K562 (cell line): ENCODE data around the gene TNK2. TPM values are rescaled to one million over a fixed set of nuclear protein-coding genes. Genes with fewer than 3 reads are reported as not detected.

ENCODE experiments used
- CBX5 ChIP-seq: IDR thresholded peaks from 2 replicates; pipeline ENCODE4 v1.6.1; 2014; ENCODE audit warnings: low read depth, borderline replicate concordance
- CC2D1A ChIP-seq: fragments of 450-650 bp; IDR thresholded peaks from 2 replicates; pipeline ENCODE4 v1.6.1; 2017; ENCODE audit warnings: mild to moderate bottlenecking
- DPF2 ChIP-seq: fragments of 450-650 bp; IDR thresholded peaks from 2 replicates; pipeline ENCODE4 v1.6.1; 2016
- KHSRP ChIP-seq: fragments of 450-650 bp; IDR thresholded peaks from 2 replicates; pipeline ENCODE4 v1.6.1; 2017
- MCM2 ChIP-seq: fragments of 450-650 bp; IDR thresholded peaks from 2 replicates; pipeline ENCODE4 v1.6.1; 2017; ENCODE audit warnings: low read depth, mild to moderate bottlenecking
- MCM7 ChIP-seq, 2 experiments: fragments of 450-650 bp; IDR thresholded peaks; 2 replicates each; pipeline ENCODE4 v1.6.1; 2016 to 2018
- NCOA1 ChIP-seq: fragments of 450-650 bp; IDR thresholded peaks from 2 replicates; pipeline ENCODE4 v1.6.1; 2016; ENCODE audit warnings: low read depth
- NCOA6 ChIP-seq: fragments of 450-650 bp; IDR thresholded peaks from 2 replicates; pipeline ENCODE4 v1.6.1; 2017; ENCODE audit warnings: mild to moderate bottlenecking
- NONO ChIP-seq, 2 experiments: fragments of 200-400 bp in 1 of 2; fragments of 450-650 bp in 1 of 2; formaldehyde crosslinking in 1 of 2; IDR thresholded peaks; 2 replicates each; pipeline ENCODE4 v1.6.1; 2017; ENCODE audit warnings: low read depth in 2 of 2, mild to moderate bottlenecking in 2 of 2, moderate library complexity in 2 of 2, low read length in 1 of 2
- PHF20 ChIP-seq: fragments of 450-650 bp; IDR thresholded peaks from 2 replicates; pipeline ENCODE4 v1.6.1; 2018; ENCODE audit not compliant: partially characterized antibody
- RAD51 ChIP-seq: fragments of 450-650 bp; IDR thresholded peaks from 2 replicates; pipeline ENCODE4 v1.7.1; 2016; ENCODE audit warnings: low read depth, mild to moderate bottlenecking, borderline replicate concordance
- SMARCB1 ChIP-seq: IDR thresholded peaks from 2 replicates; pipeline ENCODE4 v1.6.1; 2011; ENCODE audit warnings: improper control_type of control experiment, low read depth; ENCODE audit not compliant: insufficient read length
- SP1 ChIP-seq: sonication (generic); formaldehyde crosslinking; IDR thresholded peaks from 2 replicates; pipeline ENCODE4 v1.8.1; 2022; ENCODE audit warnings: mild to moderate bottlenecking, missing genetic modification reagents
- U2AF1 ChIP-seq: fragments of 200-400 bp; formaldehyde crosslinking; optimal IDR thresholded peaks from 2 replicates; pipeline ENCODE3; 2017; ENCODE audit warnings: mild to moderate bottlenecking, low read depth, low read length, moderate library complexity
- ZNF124 ChIP-seq: sonication (generic); formaldehyde crosslinking; IDR thresholded peaks from 2 replicates; pipeline ENCODE4 v1.8.1; 2022; ENCODE audit warnings: missing genetic modification reagents
- ZNF445 ChIP-seq: fragments of 250-450 bp; sonication (Bioruptor Pico); IDR thresholded peaks from 2 replicates; pipeline ENCODE4 v1.4.0; 2020; ENCODE audit warnings: low read depth, mild to moderate bottlenecking, moderate library complexity
- polyA plus RNA-seq, 8 experiments: library from polyadenylated mRNA; depleted of rRNA in 4 of 8; stranded (reverse) in 5 of 8; unstranded in 3 of 8; fragments of >200 nt; fragmentation: Nextera tagmentation in 2 of 8; fragmentation: Illumina TruSeq in 1 of 8; extraction: Ambion mirVana in 2 of 8; extraction: Trizol in 1 of 8; gene quantifications; 2 replicates each; pipeline versions ENCODE4 v1.2.1 to v1.2.3, GENCODE V29; 2011 to 2014; ENCODE audit warnings: inconsistent platforms in 1 of 8, missing spikeins in 1 of 8
- total RNA-seq, 7 experiments: library from RNA; depleted of rRNA in 6 of 7; stranded (reverse); fragments of >200 nt in 6 of 7; fragmentation: Illumina TruSeq in 2 of 7; extraction: Trizol in 2 of 7; gene quantifications; 2 replicates each; pipeline versions ENCODE4 v1.2.1 to v1.2.3, GENCODE V29; 2011 to 2021; ENCODE audit warnings: low replicate concordance in 1 of 7
- TF ChIP-seq, protein P1 (sequence below): sonication (generic); formaldehyde crosslinking; IDR thresholded peaks from 2 replicates; pipeline ENCODE4 v1.8.1; 2022; ENCODE audit warnings: missing genetic modification reagents
- TF ChIP-seq, protein P2 (sequence below): sonication (generic); formaldehyde crosslinking; IDR thresholded peaks from 2 replicates; pipeline ENCODE4 v1.8.1; 2023; ENCODE audit warnings: mild to moderate bottlenecking, missing genetic modification reagents, moderate library complexity
- TF ChIP-seq, protein P3 (sequence below): sonication (generic); IDR thresholded peaks from 2 replicates; pipeline ENCODE4 v1.6.1; 2016
- TF ChIP-seq, protein P4 (sequence below), 2 experiments: IDR thresholded peaks in 1 of 2; conservative IDR thresholded peaks in 1 of 2; 2 replicates each; pipeline ENCODE4 v1.6.1; 2016; ENCODE audit warnings: low read depth in 2 of 2, mild to moderate bottlenecking in 1 of 2, missing compliant biosample characterization in 1 of 2, missing genetic modification characterization in 1 of 2, moderate library complexity in 1 of 2
- TF ChIP-seq, protein P5 (sequence below): sonication (generic); formaldehyde crosslinking; IDR thresholded peaks from 2 replicates; pipeline ENCODE4 v1.8.0; 2022; ENCODE audit warnings: missing genetic modification reagents, mild to moderate bottlenecking, moderate library complexity, borderline replicate concordance

TNK2 gene
- total and polyA plus RNA-seq, 9 of the 15 experiments (the other 6 are each of a cell fraction or from before 2014, with no cell fraction given) = 0.03 to 33.8 (median 6.5) TPM

DNA sequence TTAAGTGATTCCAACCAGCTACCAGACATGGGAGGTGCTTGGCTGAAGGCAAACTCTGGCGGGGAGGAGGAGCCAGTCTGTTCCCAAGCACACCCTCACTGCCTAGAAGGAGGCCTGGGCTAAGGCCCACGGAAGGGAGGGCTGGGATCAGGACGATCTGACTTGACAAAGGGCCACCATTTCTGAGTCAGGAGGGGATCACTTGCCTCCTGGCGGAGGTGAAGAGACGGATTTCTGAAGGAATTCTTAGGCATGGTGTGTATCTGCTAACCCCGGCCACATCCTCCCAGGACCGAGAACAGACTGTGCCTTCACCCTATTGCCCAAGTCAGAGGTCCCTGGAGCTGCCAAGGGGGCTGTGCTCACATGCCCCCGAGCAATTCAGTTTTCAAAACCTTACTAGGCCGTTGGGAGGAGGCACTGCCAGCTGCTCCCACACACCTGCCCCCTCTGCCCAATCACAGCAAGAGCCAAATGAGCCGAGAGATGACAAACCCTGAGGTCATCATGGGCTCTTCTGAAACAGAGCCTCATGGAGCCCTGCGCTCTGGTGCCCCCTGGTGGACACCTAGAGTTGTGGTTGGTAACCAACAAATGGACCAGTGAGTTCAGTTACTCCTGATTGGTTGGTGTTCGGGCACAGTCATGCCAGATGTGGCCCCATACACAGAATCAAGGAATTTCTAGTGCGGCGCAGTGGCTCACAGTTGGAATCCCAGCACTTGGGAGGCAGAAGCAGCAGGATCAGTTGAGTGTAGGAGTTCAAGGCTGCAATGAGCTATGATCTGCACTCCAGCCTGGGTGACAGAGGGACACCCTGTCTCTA lies 6.5 kb upstream of the TNK2 start (continued):
- TF ChIP-seq, protein P1, sequence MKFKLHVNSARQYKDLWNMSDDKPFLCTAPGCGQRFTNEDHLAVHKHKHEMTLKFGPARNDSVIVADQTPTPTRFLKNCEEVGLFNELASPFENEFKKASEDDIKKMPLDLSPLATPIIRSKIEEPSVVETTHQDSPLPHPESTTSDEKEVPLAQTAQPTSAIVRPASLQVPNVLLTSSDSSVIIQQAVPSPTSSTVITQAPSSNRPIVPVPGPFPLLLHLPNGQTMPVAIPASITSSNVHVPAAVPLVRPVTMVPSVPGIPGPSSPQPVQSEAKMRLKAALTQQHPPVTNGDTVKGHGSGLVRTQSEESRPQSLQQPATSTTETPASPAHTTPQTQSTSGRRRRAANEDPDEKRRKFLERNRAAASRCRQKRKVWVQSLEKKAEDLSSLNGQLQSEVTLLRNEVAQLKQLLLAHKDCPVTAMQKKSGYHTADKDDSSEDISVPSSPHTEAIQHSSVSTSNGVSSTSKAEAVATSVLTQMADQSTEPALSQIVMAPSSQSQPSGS (CRISPR knock-in tag) = no peak
- TF ChIP-seq MCM7 (IDR thresholded peaks at IDR 0.05) (no peak), SMARCB1 (no peak), NONO (IDR thresholded peaks at IDR 0.05; ENCODE audit: low read depth in 2 of 2, low read length in 1 of 2) (no peak; a peak in 1 of 4 replicates), ZNF124 (no peak), NCOA6 (no peak), PHF20 (no peak), CC2D1A (peak; percentile 76), U2AF1 (no peak), NCOA1 (0 out of 2 replicates have a peak, but pooled peaks have one; percentile 13), ZNF445 (CRISPR knock-in tag) (no peak), RAD51 (no peak), DPF2 (peak; percentile 29; the same call in 1 of the 2 replicates), MCM2 (no peak), SP1 (CRISPR knock-in tag) (peak; percentile 59; the same call in 1 of the 2 replicates), CBX5 (no peak), KHSRP (no peak)
- TF ChIP-seq, protein P2, sequence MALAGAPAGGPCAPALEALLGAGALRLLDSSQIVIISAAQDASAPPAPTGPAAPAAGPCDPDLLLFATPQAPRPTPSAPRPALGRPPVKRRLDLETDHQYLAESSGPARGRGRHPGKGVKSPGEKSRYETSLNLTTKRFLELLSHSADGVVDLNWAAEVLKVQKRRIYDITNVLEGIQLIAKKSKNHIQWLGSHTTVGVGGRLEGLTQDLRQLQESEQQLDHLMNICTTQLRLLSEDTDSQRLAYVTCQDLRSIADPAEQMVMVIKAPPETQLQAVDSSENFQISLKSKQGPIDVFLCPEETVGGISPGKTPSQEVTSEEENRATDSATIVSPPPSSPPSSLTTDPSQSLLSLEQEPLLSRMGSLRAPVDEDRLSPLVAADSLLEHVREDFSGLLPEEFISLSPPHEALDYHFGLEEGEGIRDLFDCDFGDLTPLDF (CRISPR knock-in tag) = no peak
- TF ChIP-seq, protein P3, sequence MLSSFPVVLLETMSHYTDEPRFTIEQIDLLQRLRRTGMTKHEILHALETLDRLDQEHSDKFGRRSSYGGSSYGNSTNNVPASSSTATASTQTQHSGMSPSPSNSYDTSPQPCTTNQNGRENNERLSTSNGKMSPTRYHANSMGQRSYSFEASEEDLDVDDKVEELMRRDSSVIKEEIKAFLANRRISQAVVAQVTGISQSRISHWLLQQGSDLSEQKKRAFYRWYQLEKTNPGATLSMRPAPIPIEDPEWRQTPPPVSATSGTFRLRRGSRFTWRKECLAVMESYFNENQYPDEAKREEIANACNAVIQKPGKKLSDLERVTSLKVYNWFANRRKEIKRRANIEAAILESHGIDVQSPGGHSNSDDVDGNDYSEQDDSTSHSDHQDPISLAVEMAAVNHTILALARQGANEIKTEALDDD = 0 out of 2 replicates have a peak, but pooled peaks have one; percentile 53
- TF ChIP-seq, protein P4, sequence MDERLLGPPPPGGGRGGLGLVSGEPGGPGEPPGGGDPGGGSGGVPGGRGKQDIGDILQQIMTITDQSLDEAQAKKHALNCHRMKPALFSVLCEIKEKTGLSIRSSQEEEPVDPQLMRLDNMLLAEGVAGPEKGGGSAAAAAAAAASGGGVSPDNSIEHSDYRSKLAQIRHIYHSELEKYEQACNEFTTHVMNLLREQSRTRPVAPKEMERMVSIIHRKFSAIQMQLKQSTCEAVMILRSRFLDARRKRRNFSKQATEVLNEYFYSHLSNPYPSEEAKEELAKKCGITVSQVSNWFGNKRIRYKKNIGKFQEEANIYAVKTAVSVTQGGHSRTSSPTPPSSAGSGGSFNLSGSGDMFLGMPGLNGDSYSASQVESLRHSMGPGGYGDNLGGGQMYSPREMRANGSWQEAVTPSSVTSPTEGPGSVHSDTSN (CRISPR knock-in tag; IDR thresholded peaks at IDR 0.05; ENCODE audit: low read depth) = no peak
- TF ChIP-seq, protein P4 (tag; conservative IDR thresholded peaks at IDR 0.05; ENCODE audit: low read depth) = no peak
- TF ChIP-seq, protein P5, sequence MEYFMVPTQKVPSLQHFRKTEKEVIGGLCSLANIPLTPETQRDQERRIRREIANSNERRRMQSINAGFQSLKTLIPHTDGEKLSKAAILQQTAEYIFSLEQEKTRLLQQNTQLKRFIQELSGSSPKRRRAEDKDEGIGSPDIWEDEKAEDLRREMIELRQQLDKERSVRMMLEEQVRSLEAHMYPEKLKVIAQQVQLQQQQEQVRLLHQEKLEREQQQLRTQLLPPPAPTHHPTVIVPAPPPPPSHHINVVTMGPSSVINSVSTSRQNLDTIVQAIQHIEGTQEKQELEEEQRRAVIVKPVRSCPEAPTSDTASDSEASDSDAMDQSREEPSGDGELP = peak; percentile 89
